DMS114 treated with DMSO at 0.1 percent for 48 hours (cell line): ENCODE results near the gene ZNF543.
A peak's percentile ranks its signal among the peaks of the same experiment; 100 is the strongest.
"Not testable (repeated sequence)": the region's sequence is repeated elsewhere in the genome, so short reads cannot be mapped to it uniquely, and the experiment has no call there.

Experiments
- DNase-seq: peaks from one replicate; lab custom pipeline; 2025; ENCODE audit not compliant: unreplicated experiment; lab: John Stamatoyannopoulos, UW

ZNF543 gene

DNA sequence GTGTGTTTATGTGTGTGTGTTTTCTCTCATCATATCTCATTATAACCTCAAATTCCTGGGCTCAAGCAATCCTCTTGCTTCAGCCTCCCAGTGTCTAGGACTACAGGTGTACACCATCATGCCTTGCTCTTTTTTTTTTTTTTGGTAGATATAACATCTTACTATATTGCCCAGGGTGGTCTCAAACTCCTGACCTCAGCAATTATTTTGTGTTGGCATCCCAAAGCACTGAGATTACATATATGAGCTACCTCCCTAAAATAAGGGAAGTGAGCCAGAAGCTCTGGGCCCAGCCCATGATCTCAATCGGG is 448 bp upstream of the ZNF543 start:
- no peak for DNase-seq

DNA sequence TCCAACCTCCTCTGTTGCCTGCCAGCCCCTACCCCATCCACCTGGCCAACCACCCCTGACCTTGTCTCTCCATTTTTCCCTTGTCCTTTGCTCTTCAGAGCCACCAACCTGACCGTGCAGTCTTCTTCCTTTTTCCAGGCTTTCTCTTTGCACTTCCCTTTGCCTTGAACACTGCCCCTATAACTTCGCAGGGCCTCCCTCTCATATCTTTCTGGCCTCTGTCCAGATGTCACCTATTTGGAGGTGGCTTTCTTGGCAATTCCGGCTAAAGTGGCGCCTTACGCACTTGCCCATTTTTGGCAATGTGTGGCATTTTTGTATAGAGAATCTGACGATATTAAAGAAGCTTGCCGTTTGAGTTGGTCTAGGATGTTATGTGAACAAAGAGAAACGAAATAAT is 844 bp downstream of the ZNF543 start:
- DNase-seq, result no peak

DNA sequence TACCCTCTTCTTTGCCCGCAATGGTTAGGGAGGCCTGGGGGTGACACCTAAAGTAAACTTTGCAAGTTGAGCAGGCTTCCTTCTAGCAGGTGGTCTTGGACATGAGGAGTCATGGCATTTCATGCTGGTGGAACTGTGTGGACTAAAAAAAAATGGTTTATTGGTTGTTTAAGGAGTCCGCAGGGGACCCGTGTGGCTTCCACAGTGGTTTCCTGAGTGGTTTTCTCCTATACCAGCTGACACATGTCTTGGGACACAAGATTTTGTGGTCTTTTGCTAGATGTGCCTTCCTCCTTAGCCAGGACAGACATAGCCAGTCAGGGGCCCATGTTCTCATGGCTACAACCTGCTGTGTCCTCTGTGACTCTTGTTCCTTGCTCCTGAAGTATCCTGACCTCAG is 1.5 kb downstream of the ZNF543 start:
- DNase-seq, result no peak

DNA sequence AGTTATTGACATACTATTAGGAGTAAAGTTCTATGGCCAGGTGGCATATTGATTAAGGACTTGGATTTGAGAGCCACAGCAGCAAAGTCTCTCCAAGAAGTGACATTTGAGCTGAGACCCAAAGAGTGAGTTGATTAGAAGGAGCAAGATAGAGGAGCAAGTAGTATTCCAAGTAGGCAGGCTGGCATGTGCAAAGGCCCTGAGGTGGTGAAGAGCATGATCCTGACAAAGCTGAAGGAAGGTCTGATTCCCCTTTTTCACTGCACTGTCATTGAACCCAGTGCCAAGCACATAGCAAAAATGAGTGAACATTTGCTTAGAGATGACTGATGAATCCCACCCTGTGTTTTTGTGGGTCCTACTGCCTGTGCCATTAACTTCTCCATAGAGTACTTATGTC is 4.7 kb downstream of the ZNF543 start:
- no peak for DNase-seq

DNA sequence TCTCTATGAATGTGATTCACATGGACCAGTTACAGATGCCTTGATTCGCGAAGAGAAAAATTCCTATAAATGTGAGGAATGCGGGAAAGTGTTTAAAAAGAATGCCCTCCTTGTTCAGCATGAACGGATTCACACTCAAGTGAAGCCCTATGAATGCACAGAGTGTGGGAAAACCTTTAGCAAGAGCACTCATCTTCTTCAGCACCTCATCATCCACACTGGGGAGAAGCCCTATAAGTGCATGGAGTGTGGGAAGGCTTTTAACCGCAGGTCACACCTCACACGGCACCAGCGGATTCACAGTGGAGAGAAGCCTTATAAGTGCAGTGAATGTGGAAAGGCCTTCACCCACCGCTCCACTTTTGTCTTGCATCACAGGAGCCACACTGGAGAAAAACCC is 7.7 kb downstream of the ZNF543 start:
- DNase-seq, result no peak

DNA sequence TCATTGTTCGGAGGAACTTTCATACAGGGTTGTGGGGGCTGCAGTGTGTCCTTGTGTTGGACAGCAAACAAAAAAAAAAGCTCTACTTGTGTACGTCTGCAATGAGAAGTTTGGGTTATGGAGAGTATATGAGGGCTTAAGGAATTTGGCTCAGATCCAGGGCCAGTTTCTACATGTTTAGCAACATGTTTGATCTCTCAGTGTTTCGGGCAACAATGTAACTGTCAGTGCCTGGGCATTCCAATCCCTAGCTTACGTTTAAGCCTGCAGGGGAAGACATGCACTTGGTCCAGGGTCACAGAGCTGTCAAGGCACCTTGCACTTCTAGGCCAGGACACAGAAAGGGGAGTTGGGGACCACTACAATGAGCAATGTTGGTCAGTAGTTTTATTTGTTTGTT is 13.9 kb downstream of the ZNF543 start:
- no peak for DNase-seq

DNA sequence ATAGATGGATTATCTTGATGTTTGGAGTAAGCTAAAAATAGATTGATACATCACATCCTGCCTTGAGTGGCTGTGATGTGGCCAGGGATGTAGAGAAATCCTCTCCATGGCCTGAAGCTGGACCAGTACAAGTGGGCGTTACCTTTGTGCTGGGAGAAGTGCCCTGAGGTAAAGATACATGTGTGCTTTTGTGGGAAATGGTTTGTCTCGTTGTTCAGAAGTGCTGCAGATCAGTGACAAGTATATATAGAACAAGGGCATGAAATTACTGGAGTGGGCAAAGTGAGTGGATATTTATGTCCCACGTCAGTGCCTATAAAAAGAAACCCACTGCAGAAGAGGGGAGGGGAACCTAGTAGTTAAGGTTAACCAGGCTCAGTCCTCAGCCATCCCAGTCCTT is 18.6 kb downstream of the ZNF543 start:
- no peak for DNase-seq

DNA sequence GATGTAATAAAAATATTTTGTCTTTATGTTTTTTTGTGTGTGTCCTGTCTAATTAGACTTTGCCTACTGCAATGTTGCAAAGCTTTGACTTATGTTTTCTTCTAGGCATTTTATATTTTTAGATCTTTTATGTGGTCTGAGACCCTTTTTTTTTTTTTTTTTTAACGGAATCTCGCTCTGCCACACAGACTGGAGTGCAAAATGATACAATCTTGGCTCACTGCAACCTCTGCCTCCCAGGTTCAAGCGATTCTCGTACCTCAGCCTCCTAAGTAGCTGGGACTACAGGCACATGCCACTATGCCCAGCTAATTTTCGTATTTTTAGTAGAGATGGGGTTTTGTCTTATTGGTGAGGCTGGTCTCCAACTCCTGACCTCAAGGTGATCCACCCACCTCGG is 22.3 kb downstream of the ZNF543 start:
- no peak for DNase-seq

DNA sequence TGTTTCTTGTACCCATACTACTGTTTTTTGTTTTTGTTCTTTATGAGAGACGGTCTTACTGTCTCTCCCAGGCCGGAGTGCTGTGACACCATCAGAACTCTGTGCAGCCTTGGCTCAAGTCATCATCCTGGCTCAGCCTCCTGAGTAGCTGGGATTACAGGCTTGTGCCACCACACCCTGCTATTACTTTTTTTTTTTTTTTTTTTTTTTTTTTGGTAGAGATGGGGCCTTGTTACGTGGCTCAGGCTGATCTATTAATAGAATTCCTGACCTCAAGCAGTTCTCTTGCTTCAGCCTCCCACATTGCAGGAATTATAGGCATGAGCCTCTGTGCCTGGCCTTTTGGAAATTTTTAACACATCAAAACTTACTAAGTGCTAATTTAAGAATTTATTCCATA is 27.9 kb downstream of the ZNF543 start:
- DNase-seq, result no peak

DNA sequence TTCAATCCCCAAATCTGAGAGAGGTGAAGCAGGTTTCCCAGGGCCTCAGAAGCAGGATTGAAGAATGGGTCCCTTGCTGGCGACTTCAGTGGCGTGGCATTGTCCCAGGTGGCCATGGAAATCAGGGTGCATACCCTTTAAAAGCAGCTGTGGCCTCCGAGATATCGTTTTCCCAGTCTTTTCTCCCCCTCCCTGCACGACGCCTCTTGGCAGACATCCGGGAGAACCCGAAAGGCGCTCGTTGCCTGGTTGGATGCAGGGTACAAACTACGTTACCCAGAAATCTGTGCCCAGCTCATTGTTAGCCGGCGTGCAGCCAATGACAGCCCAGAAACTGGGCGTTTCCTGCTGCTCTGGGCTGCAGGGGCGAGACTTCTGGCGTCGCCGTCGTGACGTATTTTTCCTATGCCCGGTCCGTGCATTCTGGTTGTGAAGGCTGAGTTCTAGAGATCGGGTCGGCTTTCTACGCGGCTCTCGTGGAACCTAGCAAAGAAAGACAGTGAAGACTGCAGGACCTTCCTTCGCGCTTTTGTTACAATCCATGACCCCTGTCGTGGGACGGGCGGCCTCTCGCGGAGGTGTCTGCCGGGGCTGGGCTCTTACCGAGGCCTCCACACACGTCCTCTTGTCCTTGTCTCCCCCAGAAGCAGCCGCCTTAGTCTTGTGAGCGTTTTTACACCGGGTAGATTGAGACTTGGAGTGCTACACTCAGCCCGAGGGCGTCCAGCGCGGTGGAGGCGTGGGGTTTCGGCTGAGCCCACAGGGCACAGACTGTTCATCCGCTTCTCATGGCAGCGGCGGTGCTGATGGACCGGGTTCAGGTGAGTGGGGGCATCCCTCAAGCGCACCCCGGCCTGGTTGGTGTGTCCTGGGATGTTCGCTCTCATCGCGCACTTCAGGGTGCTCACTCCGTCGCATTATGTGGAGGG is 30.9 kb downstream of the ZNF543 start, which contains the start of gene ZNF304:
Gene ZNF304 (plus strand): TSS at position 395 of the 929 bp plus-strand sequence. CDS start 394 bp downstream, at position 789.
- peak; percentile 95 for DNase-seq

DNA sequence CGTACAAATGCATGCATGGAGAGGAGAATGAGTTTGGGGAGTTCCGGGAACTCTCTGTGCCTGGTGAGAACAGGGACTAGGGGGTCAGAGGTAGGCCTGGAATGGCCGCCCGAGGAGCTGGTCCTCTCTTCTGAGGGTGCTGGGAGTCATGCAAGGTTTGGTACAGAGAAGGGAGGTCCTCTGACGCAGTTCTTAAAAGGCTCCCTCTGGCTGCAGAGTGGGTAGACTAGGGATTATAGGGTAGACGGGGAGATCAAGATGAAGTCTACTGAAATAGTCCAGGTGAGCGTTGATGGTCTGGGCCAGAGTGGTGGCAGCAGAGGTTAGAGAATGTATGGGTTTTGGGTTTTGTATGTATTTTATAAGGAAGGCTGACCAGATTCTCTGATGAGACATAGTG is 31.6 kb downstream of the ZNF543 start:
- no peak for DNase-seq

DNA sequence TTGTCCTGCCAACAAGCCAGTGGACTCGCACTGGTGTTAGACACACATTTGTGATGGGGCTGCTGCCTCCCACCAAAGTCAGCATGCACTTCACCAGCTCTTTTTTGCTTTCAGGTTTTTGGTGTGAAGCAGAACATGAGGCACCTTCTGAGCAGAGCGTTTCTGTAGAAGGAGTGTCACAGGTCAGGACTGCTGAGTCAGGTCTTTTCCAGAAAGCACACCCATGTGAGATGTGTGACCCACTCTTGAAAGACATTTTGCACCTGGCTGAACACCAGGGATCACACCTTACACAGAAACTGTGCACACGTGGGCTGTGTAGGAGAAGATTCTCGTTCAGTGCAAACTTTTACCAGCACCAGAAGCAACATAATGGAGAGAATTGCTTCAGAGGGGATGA is 35.6 kb downstream of the ZNF543 start:
- no peak for DNase-seq

DNA sequence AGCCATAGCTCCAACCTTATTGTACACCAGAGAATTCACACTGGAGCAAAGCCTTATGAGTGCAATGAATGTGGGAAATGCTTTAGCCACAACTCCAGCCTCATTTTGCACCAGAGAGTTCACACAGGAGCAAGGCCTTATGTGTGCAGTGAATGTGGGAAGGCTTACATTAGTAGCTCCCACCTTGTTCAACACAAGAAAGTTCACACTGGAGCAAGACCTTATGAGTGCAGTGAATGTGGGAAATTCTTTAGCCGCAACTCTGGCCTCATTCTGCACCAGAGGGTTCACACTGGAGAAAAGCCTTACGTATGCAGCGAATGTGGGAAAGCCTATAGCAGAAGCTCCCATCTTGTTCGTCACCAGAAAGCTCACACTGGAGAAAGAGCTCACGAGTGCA is 37.1 kb downstream of the ZNF543 start:
- DNase-seq, result no peak

DNA sequence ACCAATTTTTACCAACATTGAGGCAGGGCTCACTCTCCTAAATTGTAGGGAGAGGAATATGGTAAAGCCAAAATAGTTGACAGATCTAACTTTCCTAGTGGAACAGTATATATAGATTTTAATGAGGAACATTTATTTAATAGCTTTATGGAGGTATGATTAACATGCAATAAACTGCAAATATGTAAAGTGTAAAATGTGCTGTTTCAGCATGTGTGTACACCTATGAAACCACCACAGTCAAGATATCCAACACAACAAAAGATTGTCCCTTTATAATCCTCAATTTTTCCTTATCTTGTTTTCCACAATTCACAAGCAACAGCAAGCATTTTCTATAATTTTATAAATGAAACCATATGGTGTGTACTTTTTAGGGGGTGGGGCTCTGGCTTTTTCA is 39.0 kb downstream of the ZNF543 start:
- no peak for DNase-seq

DNA sequence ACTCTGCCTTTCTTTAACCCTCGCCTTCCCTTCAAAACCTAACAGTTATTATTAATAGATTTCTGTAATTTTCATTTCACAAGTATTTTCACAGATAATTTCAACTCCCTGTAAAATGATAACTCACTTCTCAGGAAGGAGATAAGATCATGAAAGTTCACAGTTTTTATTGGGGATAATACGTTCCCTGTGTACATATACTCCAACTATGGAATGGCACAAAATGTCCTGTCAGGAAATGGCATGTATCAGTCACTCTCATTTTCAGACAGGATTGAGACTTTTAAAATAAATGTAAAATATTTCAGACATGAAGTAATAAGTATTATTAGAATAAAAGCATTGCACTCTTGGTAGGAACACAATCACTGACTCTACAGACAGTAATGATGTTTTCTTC is 42.1 kb downstream of the ZNF543 start:
- DNase-seq, result no peak

DNA sequence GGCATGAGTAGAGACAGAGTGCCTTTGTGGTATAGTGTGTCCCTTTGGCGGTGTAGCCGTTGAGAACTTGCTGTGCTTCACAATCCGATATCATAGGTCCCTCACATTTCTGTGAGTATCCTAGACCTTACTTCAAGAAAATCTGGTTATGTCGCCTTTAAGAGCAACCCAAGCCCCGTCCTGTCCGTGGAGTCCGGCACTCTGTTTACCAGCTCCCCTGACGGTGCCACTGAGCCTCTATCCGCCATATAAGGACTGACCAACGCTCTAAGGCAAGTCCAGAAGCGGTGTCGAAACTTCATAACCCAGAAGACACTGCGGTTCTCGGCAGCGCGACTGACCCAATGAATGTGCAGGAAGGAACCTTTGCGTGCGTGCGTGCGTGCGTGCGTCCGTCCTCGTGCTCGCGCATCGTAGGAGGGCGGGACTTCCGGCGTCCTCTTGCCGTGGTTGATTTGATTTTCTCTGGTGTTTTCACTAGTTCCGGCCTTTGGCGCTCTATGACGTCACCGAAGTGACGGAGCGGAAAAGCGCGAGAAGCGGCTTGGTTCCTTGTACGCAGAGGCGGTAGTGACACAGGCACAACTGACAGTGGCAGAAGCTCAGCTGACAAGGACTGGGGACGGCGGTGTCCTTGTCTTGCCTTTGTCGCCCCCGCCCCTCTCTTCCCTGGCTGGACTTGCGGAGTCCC is 42.9 kb downstream of the ZNF543 start, which contains the start of the genes TRAPPC2B and ZNF547:
Gene TRAPPC2B (plus strand): TSS at position 555 of the 691 bp plus-strand sequence. CDS start 1,283 bp downstream, outside the sequence.
Gene ZNF547 (plus strand): TSS at position 555 of the 691 bp plus-strand sequence. CDS start 5,005 bp downstream, outside the sequence.
- peak; percentile 98 for DNase-seq

DNA sequence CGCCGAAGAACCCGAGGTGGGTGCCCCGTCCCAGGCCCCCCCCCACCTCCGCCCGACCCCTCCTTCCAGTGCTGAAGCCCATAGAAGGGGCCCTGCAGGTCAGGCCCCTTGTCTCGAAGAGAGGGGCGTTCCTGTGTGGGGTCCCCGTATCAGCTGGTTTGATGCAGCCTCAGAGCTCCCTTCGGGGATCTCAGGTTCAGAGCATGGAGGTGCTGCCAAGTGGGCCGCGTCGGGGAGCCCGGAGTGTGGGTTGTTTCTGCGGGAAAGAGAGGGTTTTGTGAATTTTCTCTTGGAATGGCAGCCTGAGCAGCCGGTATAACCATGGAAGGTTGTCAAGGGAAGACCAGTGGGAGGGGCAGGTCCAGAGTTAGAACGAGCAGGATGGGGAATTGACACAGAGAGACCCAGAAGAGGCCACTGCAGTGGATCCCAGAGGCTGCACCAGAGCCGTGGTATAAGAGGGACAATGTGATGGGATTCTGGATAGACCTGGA is 43.5 kb downstream of the ZNF543 start:
- DNase-seq, result no peak

DNA sequence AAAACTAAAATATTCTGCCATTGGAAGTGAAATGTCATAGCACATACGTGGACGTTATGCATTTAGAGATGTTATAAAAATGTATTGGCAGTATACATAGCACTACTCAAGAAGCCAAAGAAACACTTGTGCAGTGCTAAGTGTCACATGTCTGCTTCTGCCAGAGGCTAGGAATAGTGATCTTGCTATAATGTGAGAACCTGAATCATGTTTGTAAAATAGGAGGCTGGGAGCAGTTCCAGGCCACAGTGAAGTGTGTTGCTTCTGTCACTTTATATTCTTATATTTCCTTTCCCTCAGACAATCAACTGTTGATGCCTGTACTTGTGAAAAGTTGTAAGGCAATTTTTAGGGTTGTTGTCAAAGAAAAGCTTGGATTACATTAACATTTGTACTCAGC is 46.5 kb downstream of the ZNF543 start:
- no peak for DNase-seq

DNA sequence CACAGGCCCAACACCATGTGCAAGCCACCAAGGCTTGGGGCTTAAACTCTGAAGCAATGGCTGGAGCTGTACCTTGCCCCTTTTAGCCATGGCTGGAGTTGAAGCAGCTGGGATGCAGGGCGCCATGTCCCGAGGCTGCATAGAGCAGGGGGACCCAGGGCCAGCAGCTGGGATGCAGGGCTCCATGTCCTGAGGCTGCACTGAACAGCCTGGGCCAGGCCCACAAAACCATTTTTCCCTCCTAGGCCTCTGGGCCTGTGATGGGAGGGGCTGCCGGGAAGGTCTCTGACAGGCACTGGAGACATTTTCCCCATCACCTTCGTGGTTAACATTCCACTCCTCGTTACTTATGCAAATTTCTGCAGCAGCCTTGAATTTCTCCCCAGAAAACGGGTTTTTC is 53.9 kb downstream of the ZNF543 start:
- DNase-seq, result no peak

DNA sequence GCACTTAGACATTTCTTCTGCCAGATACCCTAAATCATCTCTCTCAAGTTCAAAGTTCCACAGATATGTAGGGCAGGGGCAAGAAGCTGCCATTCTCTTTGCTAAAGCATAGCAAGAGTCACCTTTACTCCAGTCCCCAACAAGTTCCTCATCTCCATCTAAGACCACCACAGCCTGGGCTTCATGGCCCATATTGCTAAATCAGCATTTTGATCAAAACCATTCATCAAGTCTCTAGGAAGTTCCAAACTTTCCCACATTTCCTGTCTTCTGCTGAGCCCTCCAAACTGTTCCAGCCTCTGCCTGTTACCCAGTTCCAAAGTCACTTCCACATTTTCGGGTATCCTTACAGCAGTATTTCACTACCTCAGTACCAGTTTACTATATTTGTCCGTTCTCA is 54.4 kb downstream of the ZNF543 start:
- DNase-seq, result not testable (repeated sequence)

DNA sequence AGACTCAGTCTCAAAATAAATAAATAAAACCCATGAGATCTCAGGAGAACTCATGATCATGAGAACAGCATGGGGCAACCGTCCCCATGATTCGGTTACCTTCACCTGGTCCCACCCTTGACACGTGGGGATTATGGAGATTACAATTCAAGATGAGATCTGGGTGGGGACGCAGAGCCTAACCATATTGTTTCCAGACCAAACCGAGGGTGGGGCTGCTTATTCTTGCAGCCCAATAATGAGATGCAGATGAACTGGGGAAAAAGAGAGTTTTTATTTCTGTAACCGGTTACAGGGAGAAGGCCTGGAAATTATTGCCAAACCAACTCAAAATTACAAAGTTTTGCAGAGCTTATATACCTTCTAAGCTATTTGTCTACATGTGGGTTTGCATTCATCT is 55.9 kb downstream of the ZNF543 start:
- DNase-seq, result no peak
